SK-N-SH (cell line): ENCODE data around the gene CNTN4. TPM values are rescaled to one million over a fixed set of nuclear protein-coding genes. Genes with fewer than 3 reads are reported as not detected.

Experiments used
- CTCF ChIA-PET: fragments of 300-600, 350-600 bp; formaldehyde crosslinking; extraction: SDS; loops from one replicate; lab custom pipeline; 2021; lab: Yijun Ruan, JAX
- POLR2A ChIA-PET: fragments of 350-600 bp; sonication (Branson Sonifier 250); formaldehyde crosslinking; extraction: SDS; loops from one replicate; lab custom pipeline; 2020; ENCODE audit warnings: antibody characterized with exemption, inconsistent platforms; lab: Yijun Ruan, JAX
- DNase-seq: peaks from one replicate; pipeline ENCODE4 v3.0.0; 2012
- H2AFZ ChIP-seq: fragments of 200-600 bp; sonication (generic); 2 replicates; pipeline ENCODE4 v1.8.1; 2016; ENCODE audit warnings: antibody characterized with exemption, mild to moderate bottlenecking, low read depth
- H3F3A ChIP-seq: fragments of 200-600 bp; sonication (generic); replicated peaks from 2 replicates; pipeline ENCODE3; 2016; ENCODE audit warnings: antibody characterized with exemption, mild to moderate bottlenecking; ENCODE audit not compliant: insufficient read depth
- H3K27ac ChIP-seq, 2 experiments: fragments of 200-500 bp in 1 of 2; fragments of 200-600 bp in 1 of 2; sonication (Bioruptor generic) in 1 of 2; sonication (generic), shearing (Covaris generic) in 1 of 2; 2 replicates each; pipeline versions ENCODE4 v1.5.1 to v1.6.1; 2014 to 2016; ENCODE audit warnings: low read depth in 2 of 2, inconsistent platforms in 1 of 2, low read length in 1 of 2, mild to moderate bottlenecking in 1 of 2, mixed read lengths in 1 of 2
- H3K27me3 ChIP-seq: fragments of 200-600 bp; sonication (generic), shearing (Covaris generic); 2 replicates; pipeline ENCODE4 v1.6.1; 2016; ENCODE audit warnings: mixed run types; ENCODE audit not compliant: insufficient read depth
- H3K36me3 ChIP-seq, 2 experiments: fragments of 200-500 bp in 1 of 2; fragments of 200-600 bp in 1 of 2; sonication (Bioruptor generic) in 1 of 2; sonication (generic) in 1 of 2; replicated peaks in 1 of 2; 2 replicates each; pipeline versions ENCODE3 to v1.5.1; 2014 to 2016; ENCODE audit warnings: low read length in 1 of 2, mild to moderate bottlenecking in 1 of 2; ENCODE audit not compliant: insufficient read depth in 2 of 2, control insufficient read depth in 1 of 2
- H3K4me1 ChIP-seq, 2 experiments: fragments of 200-500 bp in 1 of 2; fragments of 200-600 bp in 1 of 2; sonication (Bioruptor generic) in 1 of 2; sonication (generic), shearing (Covaris generic) in 1 of 2; 2 replicates each; pipeline versions ENCODE4 v1.5.1 to v1.6.1; 2014 to 2016; ENCODE audit warnings: low read depth in 1 of 2, low read length in 1 of 2, mixed run types in 1 of 2; ENCODE audit not compliant: insufficient read depth in 2 of 2, control insufficient read depth in 1 of 2
- H3K4me2 ChIP-seq: fragments of 200-600 bp; sonication (generic), shearing (Covaris generic); 2 replicates; pipeline ENCODE4 v1.6.1; 2017; ENCODE audit warnings: mixed run types
- H3K4me3 ChIP-seq, 2 experiments: fragments of 200-500 bp in 1 of 2; fragments of 200-600 bp in 1 of 2; sonication (Bioruptor generic) in 1 of 2; sonication (generic), shearing (Covaris generic) in 1 of 2; 2 replicates each; pipeline versions ENCODE4 v1.5.1 to v1.8.1; 2014 to 2016; ENCODE audit warnings: low read depth in 2 of 2, inconsistent platforms in 1 of 2, low read length in 1 of 2, mild to moderate bottlenecking in 1 of 2, mixed read lengths in 1 of 2, moderate library complexity in 1 of 2
- H3K79me2 ChIP-seq: fragments of 200-600 bp; sonication (generic); 2 replicates; pipeline ENCODE4 v1.8.1; 2017; ENCODE audit warnings: mild to moderate bottlenecking; ENCODE audit not compliant: insufficient read depth
- H3K9ac ChIP-seq: fragments of 200-600 bp; sonication (generic); 2 replicates; pipeline ENCODE4 v1.6.1; 2017; ENCODE audit warnings: mixed run types
- H3K9me2 ChIP-seq: fragments of 200-600 bp; sonication (generic); 2 replicates; pipeline ENCODE4 v1.6.1; 2017; ENCODE audit warnings: mixed run types
- H3K9me3 ChIP-seq: fragments of 200-600 bp; sonication (generic); 2 replicates; pipeline ENCODE4 v1.6.1; 2017; ENCODE audit warnings: mixed run types, mild to moderate bottlenecking, moderate library complexity
- H4K20me1 ChIP-seq: fragments of 200-600 bp; sonication (generic); 2 replicates; pipeline ENCODE4 v1.6.1; 2017; ENCODE audit warnings: mild to moderate bottlenecking, mixed run types; ENCODE audit not compliant: insufficient read depth
- CHD2 ChIP-seq: fragments of 150-350 bp; IDR thresholded peaks from 2 replicates; pipeline ENCODE4 v1.6.1; 2018; ENCODE audit warnings: low read length; ENCODE audit not compliant: partially characterized antibody
- CTCF ChIP-seq: fragments of 200-600 bp; sonication (generic); IDR thresholded peaks from 2 replicates; pipeline ENCODE4 v1.6.1; 2017; ENCODE audit warnings: antibody characterized with exemption, mild to moderate bottlenecking, moderate library complexity
- ELF1 ChIP-seq: IDR thresholded peaks from 2 replicates; pipeline ENCODE4 v1.4.0; 2012
- EP300 ChIP-seq, 2 experiments: IDR thresholded peaks; 2 replicates each; pipeline versions ENCODE4 v1.4.0 to v1.6.1; 2012; ENCODE audit warnings: borderline replicate concordance in 1 of 2, low read depth in 1 of 2, low read length in 1 of 2
- IRF3 ChIP-seq: fragments of 150-350 bp; IDR thresholded peaks from 2 replicates; pipeline ENCODE4 v1.6.1; 2016; ENCODE audit warnings: mild to moderate bottlenecking, low read depth, low read length
- NFIC ChIP-seq: IDR thresholded peaks from 2 replicates; pipeline ENCODE4 v1.4.0; 2012; ENCODE audit warnings: borderline replicate concordance
- RCOR1 ChIP-seq: fragments of 150-350 bp; IDR thresholded peaks from 2 replicates; pipeline ENCODE4 v1.6.1; 2017; ENCODE audit warnings: antibody characterized with exemption, low read length
- USF1 ChIP-seq: IDR thresholded peaks from 2 replicates; pipeline ENCODE4 v1.4.0; 2012; ENCODE audit warnings: low read depth, borderline replicate concordance
- ZBTB33 ChIP-seq: IDR thresholded peaks from 2 replicates; pipeline ENCODE4 v1.4.0; 2012; ENCODE audit warnings: low read depth, borderline replicate concordance
- WGBS: methylation state at CpG from one replicate; pipeline ENCODE4 v1.1.6; 2017; ENCODE audit warnings: low lambda C conversion rate; 5-methylcytosine and 5-hydroxymethylcytosine counted together
- polyA plus RNA-seq, 3 experiments: library from polyadenylated mRNA; depleted of rRNA; stranded (reverse); fragments of >200 nt; gene quantifications; 2 replicates each; pipeline ENCODE4 v1.2.3, GENCODE V29; 2012

CNTN4 gene
- polyA plus RNA-seq, 1 of the 3 experiments (the other 2 are of a cell fraction), result 0.12 TPM

- no peak for TF ChIP-seq ZBTB33
- no peak for TF ChIP-seq CHD2
Observed at GRCh38 chr3:2870724-2871333, 772.2 kb downstream of the CNTN4 start (continued).

GRCh38 chr3:2872884-2873283 lies 774.2 kb downstream of the CNTN4 start:
- no peak overlapping the region for H2AFZ ChIP-seq
- H3K27me3 ChIP-seq, result no peaks in the 10 kb centered on the region
- H3F3A ChIP-seq, result no peaks in the 10 kb centered on the region
- H3K4me1 ChIP-seq, result peaks cover 0 to 9% of the 10 kb centered on the region in 2 experiments; a peak in 2 of 4 replicates
- no peaks in the 10 kb centered on the region for H3K79me2 ChIP-seq
- no peak overlapping the region for H3K27ac ChIP-seq
- H3K4me3 ChIP-seq, result no peak overlapping the region
- H3K9me3 ChIP-seq, result no peaks in the 10 kb centered on the region
- H3K9me2 ChIP-seq, result no peaks in the 10 kb centered on the region
- no peak overlapping the region for H3K4me2 ChIP-seq
- TF ChIP-seq ZBTB33 (no peak), USF1 (no peak), NFIC (no peak), RCOR1 (no peak), EP300 (IDR thresholded peaks at IDR 0.05; ENCODE audit: borderline replicate concordance in 1 of 2, low read depth in 1 of 2, low read length in 1 of 2) (no peak), IRF3 (no peak), CTCF (no peak), ELF1 (no peak)
- H3K36me3 ChIP-seq, result no peaks in the 10 kb centered on the region
- no peak overlapping the region for H3K9ac ChIP-seq
- CTCF ChIA-PET, result no interaction called here
- POLR2A ChIA-PET, result no interaction called here
- WGBS, result 8% methylated on average over 2 of the region's 2 CpGs
- DNase-seq, result no peak
- no peaks in the 10 kb centered on the region for H4K20me1 ChIP-seq
